ENCODE results near the gene TAF1L.

TAF1L gene

DNA sequence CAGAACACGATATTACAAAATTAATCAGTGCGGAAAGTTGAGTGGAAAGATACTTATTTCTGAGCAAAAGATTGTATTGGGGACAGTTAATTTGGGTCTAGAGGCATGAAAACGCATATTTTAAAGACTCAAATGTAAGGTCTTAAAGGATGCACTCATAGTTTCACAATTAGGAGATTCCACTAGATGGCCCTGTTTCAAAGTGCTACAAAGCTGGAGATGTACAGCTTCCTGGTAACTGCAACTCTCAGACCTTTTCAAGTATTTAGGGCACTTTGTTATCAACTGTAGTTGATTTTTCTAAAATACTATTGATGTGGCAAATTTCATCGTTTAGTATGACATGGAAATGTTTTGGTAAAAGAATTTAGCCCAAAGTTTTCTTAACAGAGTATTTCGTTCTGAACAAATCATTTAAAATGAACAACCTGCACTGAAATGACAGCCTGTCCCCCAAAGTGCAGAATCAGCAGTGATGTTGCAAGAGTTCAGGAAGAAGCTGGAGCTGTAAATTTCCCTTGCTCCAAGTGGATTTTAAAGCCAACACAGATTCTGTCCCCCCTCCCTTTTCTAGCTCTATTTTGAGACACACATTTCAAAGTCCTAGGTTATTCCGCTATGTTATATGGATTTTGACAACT is 46.3 kb downstream of the TAF1L start:
- DNase-seq (ENCODE audit: low spot score), result no peak

DNA sequence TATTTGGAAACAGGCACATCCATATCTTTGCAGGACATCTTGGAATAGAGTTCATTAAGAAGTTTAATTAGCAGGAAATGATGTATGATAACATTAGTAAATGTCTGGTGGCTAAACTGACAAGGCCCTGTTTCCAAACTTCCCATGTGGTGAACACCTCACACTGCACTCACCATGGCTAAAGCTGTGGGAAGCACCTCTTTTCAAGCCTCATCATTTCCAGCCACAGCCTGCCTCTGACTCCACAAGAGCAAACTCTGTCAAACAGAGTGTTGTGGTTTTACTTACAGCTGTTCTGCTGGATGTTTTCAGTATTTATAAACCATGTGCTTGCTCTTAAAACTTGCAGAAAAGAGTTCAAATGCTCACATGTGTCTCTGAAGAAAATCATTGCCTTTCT is 47.6 kb downstream of the TAF1L start:
- DNase-seq (ENCODE audit: low spot score), result no peak

DNA sequence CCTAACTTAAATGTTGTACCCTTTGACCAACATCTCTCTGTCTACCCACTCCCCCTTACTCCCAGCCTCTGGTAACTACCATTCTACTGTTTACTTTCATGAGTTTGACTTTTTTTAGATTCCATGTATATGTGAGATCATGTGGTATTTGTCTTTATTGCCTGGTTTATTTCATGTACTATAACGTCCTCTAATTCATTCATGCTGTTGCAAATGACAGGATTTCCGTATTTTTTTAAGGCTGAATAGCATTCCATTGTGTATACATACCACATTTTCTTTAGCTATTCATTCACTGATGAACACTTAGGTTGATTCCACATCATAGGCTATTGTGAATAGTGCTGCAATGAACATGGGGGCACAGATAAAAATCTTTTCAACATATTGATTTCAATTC is 50.7 kb downstream of the TAF1L start:
- DNase-seq (ENCODE audit: low spot score), result no peak

DNA sequence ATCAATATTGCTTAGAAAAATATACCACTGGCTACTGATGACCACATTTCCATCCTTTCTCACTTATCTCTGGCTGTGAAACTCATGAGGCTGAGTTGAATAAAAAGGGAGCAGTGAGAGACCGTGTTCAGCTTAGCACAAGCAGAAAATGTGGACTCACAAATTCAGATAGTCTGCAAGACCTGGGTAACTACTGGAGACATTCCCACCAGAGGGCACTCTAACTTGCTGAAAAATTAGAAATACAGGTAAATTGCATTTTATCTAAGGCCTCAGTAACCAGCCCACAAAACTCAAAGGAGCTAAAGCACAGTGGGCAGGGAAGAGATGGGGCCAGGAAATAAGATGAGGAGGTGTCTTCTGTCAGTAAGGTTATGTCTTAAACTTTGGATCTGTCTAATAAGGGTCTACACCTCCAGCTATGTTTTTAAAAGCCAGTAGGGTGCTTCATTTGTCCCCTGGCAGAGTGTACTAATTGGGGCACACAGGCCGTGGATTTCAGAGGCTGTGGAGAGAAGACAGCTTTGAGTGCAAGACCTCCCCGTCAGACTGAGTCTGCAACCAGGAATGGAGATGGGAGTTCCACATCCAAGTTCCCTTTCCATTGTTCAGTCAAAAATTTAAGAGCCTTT is 53.8 kb downstream of the TAF1L start:
- DNase-seq (ENCODE audit: low spot score), result no peak

DNA sequence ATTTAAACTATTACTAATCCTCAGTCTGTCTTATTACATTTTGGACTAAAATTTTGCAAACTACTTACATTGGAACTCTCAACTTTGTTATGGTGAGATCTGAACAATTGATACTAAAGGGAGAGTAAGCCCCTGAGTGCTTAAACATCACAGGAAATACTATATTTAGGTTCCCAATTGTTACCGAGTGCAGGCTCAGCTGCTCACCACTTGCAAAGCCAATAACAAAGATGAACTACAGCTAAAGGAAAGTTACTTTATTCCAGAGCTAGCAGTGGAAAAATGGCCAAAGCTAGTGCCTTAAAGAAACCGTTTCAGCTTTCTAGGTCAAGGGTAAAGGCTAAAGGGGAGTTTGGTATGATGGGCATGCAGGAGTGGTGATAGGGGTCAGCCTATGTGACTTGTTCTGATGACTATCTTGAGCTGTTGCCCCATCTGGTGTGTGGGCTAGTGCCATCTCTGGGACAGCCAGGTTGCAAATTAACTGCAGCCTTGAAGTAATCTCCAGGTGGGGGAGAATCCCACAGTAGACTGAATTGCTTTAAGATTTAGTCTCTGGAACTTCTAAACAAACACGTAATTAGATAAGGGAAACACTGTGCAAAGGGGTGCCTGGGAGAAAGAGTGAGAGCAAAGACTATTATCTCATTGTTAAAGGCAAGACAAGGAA is 54.7 kb downstream of the TAF1L start:
- DNase-seq (ENCODE audit: low spot score), result no peak

DNA sequence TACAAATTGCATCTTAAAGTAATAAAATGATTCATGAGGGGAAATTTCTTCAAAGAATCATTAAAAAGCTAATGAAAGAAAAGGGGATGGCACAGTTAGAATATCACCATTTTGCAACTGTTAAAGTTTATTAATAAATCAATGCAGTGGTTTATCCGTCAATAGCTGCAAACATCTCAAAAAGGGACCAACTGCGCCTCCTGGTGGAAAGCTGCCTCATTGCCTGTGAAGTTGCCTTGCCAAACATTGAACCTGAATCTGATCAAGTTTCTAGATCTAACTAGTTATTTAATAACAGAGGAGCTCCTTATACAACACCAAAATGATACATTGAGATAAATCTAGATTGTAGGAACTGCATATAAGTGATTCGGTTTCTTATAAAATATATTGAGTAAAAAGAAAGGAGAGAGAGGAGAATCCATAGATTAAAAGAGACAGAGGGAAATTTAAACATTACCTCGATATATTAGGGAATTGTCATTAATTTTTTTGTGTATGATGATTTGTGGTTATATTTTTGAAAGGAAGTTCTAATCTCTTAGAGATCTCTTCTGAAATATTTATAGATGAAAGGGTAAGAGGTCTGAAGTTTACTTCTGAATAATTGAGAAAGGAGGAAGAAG is 55.6 kb downstream of the TAF1L start:
- no peak for DNase-seq (ENCODE audit: low spot score)

Data from HuH-7.5 (cell line).